Suprapubic skin (tissue), 4 donors: ENCODE data around the gene NADK2. TPM values are rescaled to one million over a fixed set of nuclear protein-coding genes. Genes with fewer than 3 reads are reported as not detected.
"Not testable (repeated sequence)": the region's sequence is repeated elsewhere in the genome, so short reads cannot be mapped to it uniquely, and the experiment has no call there.

Experiments used
- DNase-seq, 2 donors: peaks; one replicate each; pipeline ENCODE4 v3.0.0-alpha.2; 2019; ENCODE audit warnings: low spot score in 2 of 2
- H3K27ac ChIP-seq: fragments of 200-600 bp; sonication (generic); one replicate; pipeline ENCODE4 v1.5.1; 2019
- H3K27me3 ChIP-seq: fragments of 200-600 bp; sonication (generic); one replicate; pipeline ENCODE4 v1.5.1; 2019
- H3K36me3 ChIP-seq: fragments of 200-600 bp; sonication (generic); one replicate; pipeline ENCODE4 v1.5.1; 2019
- H3K4me1 ChIP-seq: fragments of 200-600 bp; sonication (generic); one replicate; pipeline ENCODE4 v1.5.1; 2019
- H3K4me3 ChIP-seq: fragments of 200-600 bp; sonication (generic); one replicate; pipeline ENCODE4 v1.5.1; 2019; ENCODE audit warnings: mild to moderate bottlenecking
- H3K9me3 ChIP-seq: fragments of 200-600 bp; sonication (generic); one replicate; pipeline ENCODE4 v1.5.1; 2019
- CTCF ChIP-seq, 2 donors: fragments of 200-600 bp in 1 of 2; fragments of 450-650 bp in 1 of 2; sonication (generic) in 1 of 2; IDR thresholded peaks; one replicate each; pipeline ENCODE4 v1.5.1; 2016 to 2019; ENCODE audit warnings: antibody characterized with exemption in 2 of 2, mild to moderate bottlenecking in 1 of 2, moderate library complexity in 1 of 2
- EP300 ChIP-seq: sonication (generic); formaldehyde crosslinking; IDR thresholded peaks from one replicate; pipeline ENCODE4 v1.6.1; 2017; ENCODE audit warnings: antibody characterized with exemption
- POLR2A ChIP-seq, 2 donors: fragments of 450-650 bp; IDR thresholded peaks; one replicate each; pipeline ENCODE4 v1.6.1; 2017; ENCODE audit warnings: antibody characterized with exemption in 2 of 2, mild to moderate bottlenecking in 2 of 2, moderate library complexity in 2 of 2
- POLR2AphosphoS5 ChIP-seq, 3 donors: sonication (generic); formaldehyde crosslinking; IDR thresholded peaks; one replicate each; pipeline ENCODE4 v1.6.1; 2017; ENCODE audit warnings: antibody characterized with exemption in 3 of 3
- WGBS: methylation state at CpG from one replicate; pipeline ENCODE4 v1.1.5; 2018; 5-methylcytosine and 5-hydroxymethylcytosine counted together
- total RNA-seq, 4 donors: library from RNA; depleted of rRNA; stranded (reverse); fragments of >200 nt; gene quantifications; one replicate each; pipeline ENCODE4 v1.1.0, GENCODE V29; 2016

NADK2 gene
- total RNA-seq, result 10 to 100 TPM; 12.3 to 18.4 (median 15.7) TPM

GRCh38 chr5:36241631-36242533, at the start of gene NADK2:
NADK2 (minus strand) TSS chr5:36241925; CDS start chr5:36241798, 127 bp downstream.
- peak; percentile 96 to 97 for DNase-seq
- no peaks in the 10 kb centered on the region for H3K36me3 ChIP-seq
- WGBS, result under 1% methylated on average over 53 of the region's 100 CpGs
- peaks cover 31% of the 10 kb centered on the region for H3K4me1 ChIP-seq
- H3K9me3 ChIP-seq, result no peaks in the 10 kb centered on the region
- H3K27me3 ChIP-seq, result no peaks in the 10 kb centered on the region
- TF ChIP-seq EP300 (no peak), POLR2AphosphoS5 (IDR thresholded peaks at IDR 0.05) (peak; percentile 20 to 70 (median 63)), POLR2A (IDR thresholded peaks at IDR 0.05) (peak; percentile 42 to 76), CTCF (IDR thresholded peaks at IDR 0.05) (peak; percentile 33 to 70)
- peak within 1 kb of the TSS; percentile 95 for H3K27ac ChIP-seq
- peak within 1 kb of the TSS; percentile 89 for H3K4me3 ChIP-seq

GRCh38 chr5:36285837-36286615, 44.3 kb upstream of the NADK2 start:
- Histone ChIP-seq H3K9me3 (no peaks in the 10 kb centered on the region), H3K4me3 (no peak overlapping the region), H3K4me1 (peaks cover 8% of the 10 kb centered on the region), H3K27ac (no peak overlapping the region), H3K36me3 (no peaks in the 10 kb centered on the region), H3K27me3 (no peaks in the 10 kb centered on the region)
- 49% methylated on average over 2 of the region's 2 CpGs for WGBS
- no peak for TF ChIP-seq EP300
- TF ChIP-seq POLR2A (IDR thresholded peaks at IDR 0.05), result no peak
- TF ChIP-seq CTCF (IDR thresholded peaks at IDR 0.05), result no peak
- no peak for TF ChIP-seq POLR2AphosphoS5 (IDR thresholded peaks at IDR 0.05)
- DNase-seq, result no peak

- H3K9me3 ChIP-seq, H3K4me1 ChIP-seq, H3K36me3 ChIP-seq, H3K27ac ChIP-seq, H3K27me3 ChIP-seq, DNase-seq, H3K4me3 ChIP-seq: not testable (repeated sequence)
- 93% methylated on average over 3 of the region's 3 CpGs for WGBS
Measured at GRCh38 chr5:36283775-36284174, 42.0 kb upstream of the NADK2 start.

GRCh38 chr5:36281626-36282025, 39.9 kb upstream of the NADK2 start:
- H3K9me3 ChIP-seq, result no peaks in the 10 kb centered on the region
- no peak for TF ChIP-seq EP300
- no peak for DNase-seq
- H3K27me3 ChIP-seq, result no peaks in the 10 kb centered on the region
- H3K4me1 ChIP-seq, result peaks cover 13% of the 10 kb centered on the region
- no peak overlapping the region for H3K27ac ChIP-seq
- 43% methylated on average over 2 of the region's 2 CpGs for WGBS
- H3K4me3 ChIP-seq, result no peak overlapping the region
- no peaks in the 10 kb centered on the region for H3K36me3 ChIP-seq

- WGBS, result 33% methylated on average over 3 of the region's 3 CpGs
- TF ChIP-seq CTCF (IDR thresholded peaks at IDR 0.05) (no peak), EP300 (no peak), POLR2A (IDR thresholded peaks at IDR 0.05) (no peak), POLR2AphosphoS5 (IDR thresholded peaks at IDR 0.05) (no peak)
- DNase-seq, result no peak
- H3K36me3 ChIP-seq, result no peaks in the 10 kb centered on the region
- no peaks in the 10 kb centered on the region for H3K9me3 ChIP-seq
- H3K27me3 ChIP-seq, result no peaks in the 10 kb centered on the region
- no peak overlapping the region for H3K4me3 ChIP-seq
- H3K4me1 ChIP-seq, result peaks cover 15% of the 10 kb centered on the region
- H3K27ac ChIP-seq, result peak overlapping the region; percentile 61
Measured at GRCh38 chr5:36279054-36279698, 37.5 kb upstream of the NADK2 start.
